Measurements from ENCODE around the gene SDR42E2. TPM values are rescaled to one million over a fixed set of nuclear protein-coding genes. Genes with fewer than 3 reads are reported as not detected.

Gene SDR42E2
- polyA plus RNA-seq, 3 donors, result 0.16 to 0.23 TPM; not detected in 1

- Histone ChIP-seq H3K9ac (ENCODE audit: insufficient read depth, low read length, poor library complexity, severe bottlenecking) (no peak overlapping the region), H3K27me3 (ENCODE audit: control insufficient read depth in 2 of 2, insufficient read depth in 2 of 2, low read length in 2 of 2) (no peaks in the 10 kb centered on the region), H3K79me2 (ENCODE audit: insufficient read depth, low read length) (no peaks in the 10 kb centered on the region), H3K27ac (ENCODE audit: low read depth in 1 of 2, low read length in 2 of 2) (no peak overlapping the region), H3K9me3 (replicated peaks in 1 of 2; ENCODE audit: control insufficient read depth in 1 of 2, insufficient read depth in 1 of 2, low read length in 2 of 2) (no peaks in the 10 kb centered on the region), H3K4me1 (ENCODE audit: control insufficient read depth in 1 of 2, insufficient read depth in 2 of 2, low read length in 2 of 2) (no peaks in the 10 kb centered on the region), H3K4me3 (replicated peaks in 1 of 3; ENCODE audit: low read depth in 2 of 3, low read length in 3 of 3) (no peak overlapping the region), H4K20me1 (ENCODE audit: insufficient read depth, low read length) (no peaks in the 10 kb centered on the region), H3K4me2 (replicated peaks; ENCODE audit: extremely low read depth, low read length, poor library complexity, severe bottlenecking) (no peak overlapping the region), H2AFZ (ENCODE audit: insufficient read depth, low read depth, low read length, poor library complexity, severe bottlenecking) (no peak overlapping the region), H3K36me3 (replicated peaks in 1 of 2; ENCODE audit: control insufficient read depth in 1 of 2, insufficient read depth in 2 of 2, low read length in 2 of 2) (no peaks in the 10 kb centered on the region)
- DNase-seq, result no peak
- no peak overlapping the region for H3K27ac Mint-ChIP-seq
- peaks cover 0 to 10% (median 6%) of the 10 kb centered on the region in 3 donors for H3K27me3 Mint-ChIP-seq (ENCODE audit: low read depth in 3 of 3)
- peaks cover 0 to 2% (median 0%) of the 10 kb centered on the region in 7 donors for H3K9me3 Mint-ChIP-seq
- no peak for TF ChIP-seq CTCF (IDR thresholded peaks at IDR 0.05)
- WGBS (ENCODE audit: insufficient coverage), result 43% methylated on average over 3 of the region's 9 CpGs
- no peak overlapping the region for H3K4me3 Mint-ChIP-seq
- intact Hi-C loops (cut with micrococcal nuclease), result no loop called here
- no peaks in the 10 kb centered on the region for H3K4me1 Mint-ChIP-seq
- no peaks in the 10 kb centered on the region for H3K36me3 Mint-ChIP-seq
Observed at GRCh38 chr16:22174642-22175041, 12.3 kb downstream of the SDR42E2 start.

- H3K9ac ChIP-seq (ENCODE audit: insufficient read depth, low read length, poor library complexity, severe bottlenecking), result no peak overlapping the region
Observed at GRCh38 chr16:22177968-22178930, 15.9 kb downstream of the SDR42E2 start.

More at GRCh38 chr16:22177968-22178930, 15.9 kb downstream of the SDR42E2 start:
- Mint-ChIP-seq H3K4me1 (no peaks in the 10 kb centered on the region), H3K4me3 (no peak overlapping the region), H3K36me3 (no peaks in the 10 kb centered on the region), H3K9me3 (no peaks in the 10 kb centered on the region), H3K27me3 (ENCODE audit: low read depth in 3 of 3) (peaks cover 0 to 10% (median 5%) of the 10 kb centered on the region in 3 donors), H3K27ac (peak overlapping the region in 1 of 7 donors; percentile 55)
- Histone ChIP-seq H3K27me3 (ENCODE audit: control insufficient read depth in 2 of 2, insufficient read depth in 2 of 2, low read length in 2 of 2) (no peaks in the 10 kb centered on the region), H4K20me1 (ENCODE audit: insufficient read depth, low read length) (no peaks in the 10 kb centered on the region), H3K27ac (ENCODE audit: low read depth in 1 of 2, low read length in 2 of 2) (no peak overlapping the region), H3K4me3 (replicated peaks in 1 of 3; ENCODE audit: low read depth in 2 of 3, low read length in 3 of 3) (no peak overlapping the region), H3K4me1 (ENCODE audit: control insufficient read depth in 1 of 2, insufficient read depth in 2 of 2, low read length in 2 of 2) (no peaks in the 10 kb centered on the region), H3K4me2 (replicated peaks; ENCODE audit: extremely low read depth, low read length, poor library complexity, severe bottlenecking) (no peak overlapping the region), H2AFZ (ENCODE audit: insufficient read depth, low read depth, low read length, poor library complexity, severe bottlenecking) (no peak overlapping the region), H3K79me2 (ENCODE audit: insufficient read depth, low read length) (no peaks in the 10 kb centered on the region), H3K36me3 (replicated peaks in 1 of 2; ENCODE audit: control insufficient read depth in 1 of 2, insufficient read depth in 2 of 2, low read length in 2 of 2) (no peaks in the 10 kb centered on the region), H3K9me3 (replicated peaks in 1 of 2; ENCODE audit: control insufficient read depth in 1 of 2, insufficient read depth in 1 of 2, low read length in 2 of 2) (no peaks in the 10 kb centered on the region)
- TF ChIP-seq CTCF (IDR thresholded peaks at IDR 0.05), result no peak
- 95% methylated on average over 14 of the region's 18 CpGs for WGBS (ENCODE audit: insufficient coverage)
- intact Hi-C loops (cut with micrococcal nuclease), result no loop called here
- DNase-seq, result no peak
